ENCODE results near the gene XRCC3.

The XRCC3 gene

GRCh38 chr14:103725001-103725682 lies 9.9 kb upstream of the XRCC3 start:
- DNase-seq, result no peak

DNA sequence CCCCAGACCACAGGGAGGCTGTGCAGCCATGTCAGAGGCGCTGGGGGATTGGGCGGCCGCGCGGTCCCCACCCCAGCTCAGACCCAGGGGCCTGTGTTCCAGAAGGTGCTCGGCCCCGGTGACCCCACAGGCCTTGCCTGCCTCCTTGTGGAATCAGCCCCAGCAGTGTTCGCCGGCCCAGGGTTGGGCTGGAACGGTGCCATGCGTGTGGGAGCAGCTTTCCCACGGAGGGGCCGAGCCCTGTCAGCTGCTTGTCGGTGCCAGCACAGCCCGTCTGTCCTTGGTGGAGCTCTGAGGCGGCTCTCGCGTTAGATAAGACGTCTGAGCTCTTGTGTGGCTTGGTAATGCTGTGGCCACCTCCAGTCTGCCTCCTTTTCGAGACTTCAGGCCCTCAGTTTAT lies 8.9 kb upstream of the XRCC3 start:
- DNase-seq, result no peak

DNA sequence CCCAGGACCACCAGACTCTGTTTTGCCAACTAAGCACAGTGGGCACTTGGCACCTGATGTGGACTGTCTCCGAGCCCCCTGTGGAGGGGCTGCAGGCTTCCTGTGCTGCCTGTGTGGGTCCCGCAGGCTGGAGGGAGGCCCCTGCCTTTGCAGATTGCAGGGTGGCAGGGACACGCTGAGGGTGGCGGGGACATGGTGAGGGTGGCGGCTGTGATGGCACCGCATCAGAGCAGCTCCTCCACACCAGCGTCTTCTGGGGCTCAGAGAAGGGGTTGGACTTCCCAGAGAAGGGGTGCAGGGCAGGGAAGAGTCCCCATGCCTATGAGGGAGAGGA lies 8.5 kb upstream of the XRCC3 start:
- no peak for DNase-seq

DNA sequence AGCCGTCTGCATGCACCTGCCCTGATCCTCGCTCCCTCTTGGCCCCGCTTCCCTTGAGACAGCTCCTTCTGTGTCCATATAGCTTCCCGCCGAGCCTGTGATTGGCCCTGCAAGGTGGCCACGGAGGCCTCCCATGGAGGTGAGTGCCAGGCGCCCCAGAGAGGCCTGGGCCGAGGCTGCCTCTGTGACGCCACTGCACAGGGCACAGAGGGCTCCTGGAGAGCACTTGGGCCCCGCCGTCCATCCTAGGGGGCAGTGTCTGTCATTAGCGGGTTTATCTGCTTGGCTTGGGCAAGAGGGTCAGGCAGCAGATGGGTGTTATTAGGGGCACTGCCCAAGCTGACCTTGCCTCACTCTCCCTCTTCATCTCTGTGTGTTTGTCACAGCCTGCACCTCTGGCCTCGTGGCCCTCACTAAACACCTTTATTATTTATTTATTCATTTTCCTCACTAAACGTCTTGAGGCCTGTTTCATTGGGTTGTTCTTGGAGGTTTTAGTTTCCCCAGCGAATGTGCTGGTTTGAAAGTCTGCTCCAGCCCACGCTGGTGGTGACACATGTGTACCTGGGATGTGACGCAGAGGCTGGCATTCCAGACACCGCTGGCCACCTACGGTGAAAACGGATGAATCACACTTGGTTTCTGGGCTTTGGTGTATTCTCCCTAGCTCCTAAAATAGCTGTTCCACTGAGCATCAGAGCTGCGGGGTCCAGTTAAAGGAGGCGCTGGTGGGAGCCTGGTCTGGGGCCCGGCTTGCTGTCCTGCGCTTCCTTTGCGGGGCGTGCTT lies 6.3 kb upstream of the XRCC3 start:
- no peak for DNase-seq

- DNase-seq, result no peak
Observed at GRCh38 chr14:103719751-103720150, 4.5 kb upstream of the XRCC3 start.

DNA sequence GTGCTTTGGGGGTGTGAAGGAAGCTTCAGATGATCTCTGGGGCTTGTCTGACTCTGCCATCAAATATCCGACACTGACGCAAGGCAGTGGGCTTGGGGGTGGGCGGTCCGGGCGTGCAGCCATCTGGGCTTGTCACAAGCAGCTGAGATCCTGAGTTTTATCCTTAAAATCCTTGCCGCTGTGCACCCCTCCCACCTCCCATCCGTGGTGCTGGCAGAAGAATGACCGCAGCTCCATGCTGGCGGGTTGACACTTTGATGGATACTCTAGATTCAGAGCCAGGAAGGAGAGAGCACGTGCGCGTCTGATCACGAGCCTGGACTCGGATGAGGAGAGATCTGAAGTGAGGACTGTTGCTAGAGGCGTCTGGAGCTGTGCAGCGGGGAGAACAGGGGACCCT lies 3.3 kb upstream of the XRCC3 start:
- no peak for DNase-seq

- no peak for DNase-seq
Observed at GRCh38 chr14:103716899-103717411, 1.7 kb upstream of the XRCC3 start.

GRCh38 chr14:103716091-103716801 lies 995 bp upstream of the XRCC3 start:
- DNase-seq, result no peak

GRCh38 chr14:103714063-103714724 lies 1.1 kb downstream of the XRCC3 start:
- DNase-seq, result no peak

GRCh38 chr14:103713304-103714062 lies 1.8 kb downstream of the XRCC3 start:
- no peak for DNase-seq

DNA sequence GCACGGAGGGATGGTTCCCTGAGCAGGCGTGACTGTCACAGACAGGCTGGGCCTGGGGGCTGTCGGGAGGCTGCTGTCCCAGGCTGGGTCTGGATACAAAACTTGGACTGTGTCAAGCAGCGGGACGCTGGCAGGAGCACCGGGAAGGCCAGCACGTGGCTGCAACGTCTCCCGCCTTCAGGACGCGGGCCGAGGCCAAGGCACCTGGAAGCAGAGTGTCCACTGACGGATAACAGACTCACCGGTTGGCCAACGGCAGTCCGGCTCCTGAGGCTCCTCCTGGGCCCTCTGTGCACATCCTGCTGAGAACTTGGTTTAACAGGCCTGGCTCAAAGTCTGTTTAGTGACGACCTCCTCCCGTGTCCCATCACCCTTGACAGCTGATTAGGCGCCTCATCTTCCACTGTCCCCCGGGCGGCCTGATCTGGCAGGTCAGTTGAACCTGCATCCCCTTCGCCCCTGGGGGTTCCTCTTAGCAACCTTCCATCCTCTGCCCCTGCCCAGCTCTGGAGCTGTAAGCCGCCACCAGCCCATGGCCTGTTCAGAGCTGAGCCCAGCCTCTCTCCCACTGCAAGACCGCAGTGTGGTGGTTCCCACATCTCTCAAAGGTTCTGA lies 2.5 kb downstream of the XRCC3 start:
- DNase-seq, result no peak

DNA sequence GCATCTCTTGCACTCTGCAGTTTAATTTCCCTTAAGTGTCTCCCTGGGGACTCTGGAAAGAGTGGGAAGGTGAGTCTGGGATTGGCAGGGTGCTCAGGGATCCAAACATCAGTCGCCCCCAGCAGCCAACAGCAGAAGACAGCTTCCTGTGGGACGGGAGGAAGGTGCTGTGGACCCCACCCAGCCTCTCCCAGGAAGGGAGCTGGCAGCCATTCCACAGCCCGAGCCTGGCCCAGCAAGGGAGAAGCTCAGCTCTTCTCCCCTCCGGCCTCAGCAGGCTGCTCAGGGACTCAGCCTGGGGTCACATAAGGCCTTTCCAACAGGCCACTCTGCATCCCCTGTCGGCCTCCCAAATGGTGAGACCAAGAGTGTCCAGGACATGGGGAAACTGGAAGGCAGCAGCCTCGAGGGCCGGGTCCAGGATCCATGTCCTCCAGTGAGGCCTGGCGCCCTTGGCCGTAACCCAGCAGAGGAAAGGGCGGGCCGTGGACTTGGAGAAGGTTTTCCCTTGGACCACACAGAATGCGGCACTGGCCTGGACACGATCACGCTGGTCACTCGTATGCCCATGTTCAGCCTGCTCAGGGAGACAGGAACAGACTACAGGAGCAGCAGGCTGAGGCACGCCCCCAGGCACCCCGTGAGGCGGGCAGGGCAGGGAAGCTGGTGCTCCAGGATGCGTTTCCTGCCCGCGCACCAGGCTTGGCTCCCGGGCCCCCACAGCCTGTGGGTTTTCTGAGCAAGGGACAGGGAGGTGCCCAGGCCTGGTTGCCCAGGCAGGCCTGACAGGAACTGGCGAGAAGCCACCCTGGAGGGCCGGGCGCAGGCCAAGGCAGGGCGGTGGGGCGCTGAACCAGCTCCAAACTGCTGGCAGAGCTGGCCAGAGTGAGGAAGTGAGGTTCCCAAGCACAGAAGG lies 3.5 kb downstream of the XRCC3 start:
- no peak for DNase-seq

- DNase-seq, result no peak
Observed at GRCh38 chr14:103710771-103711377, 4.4 kb downstream of the XRCC3 start.

- DNase-seq, result no peak
Observed at GRCh38 chr14:103709814-103710213, 5.4 kb downstream of the XRCC3 start.

GRCh38 chr14:103708750-103709187 lies 6.5 kb downstream of the XRCC3 start:
- DNase-seq, result no peak

DNA sequence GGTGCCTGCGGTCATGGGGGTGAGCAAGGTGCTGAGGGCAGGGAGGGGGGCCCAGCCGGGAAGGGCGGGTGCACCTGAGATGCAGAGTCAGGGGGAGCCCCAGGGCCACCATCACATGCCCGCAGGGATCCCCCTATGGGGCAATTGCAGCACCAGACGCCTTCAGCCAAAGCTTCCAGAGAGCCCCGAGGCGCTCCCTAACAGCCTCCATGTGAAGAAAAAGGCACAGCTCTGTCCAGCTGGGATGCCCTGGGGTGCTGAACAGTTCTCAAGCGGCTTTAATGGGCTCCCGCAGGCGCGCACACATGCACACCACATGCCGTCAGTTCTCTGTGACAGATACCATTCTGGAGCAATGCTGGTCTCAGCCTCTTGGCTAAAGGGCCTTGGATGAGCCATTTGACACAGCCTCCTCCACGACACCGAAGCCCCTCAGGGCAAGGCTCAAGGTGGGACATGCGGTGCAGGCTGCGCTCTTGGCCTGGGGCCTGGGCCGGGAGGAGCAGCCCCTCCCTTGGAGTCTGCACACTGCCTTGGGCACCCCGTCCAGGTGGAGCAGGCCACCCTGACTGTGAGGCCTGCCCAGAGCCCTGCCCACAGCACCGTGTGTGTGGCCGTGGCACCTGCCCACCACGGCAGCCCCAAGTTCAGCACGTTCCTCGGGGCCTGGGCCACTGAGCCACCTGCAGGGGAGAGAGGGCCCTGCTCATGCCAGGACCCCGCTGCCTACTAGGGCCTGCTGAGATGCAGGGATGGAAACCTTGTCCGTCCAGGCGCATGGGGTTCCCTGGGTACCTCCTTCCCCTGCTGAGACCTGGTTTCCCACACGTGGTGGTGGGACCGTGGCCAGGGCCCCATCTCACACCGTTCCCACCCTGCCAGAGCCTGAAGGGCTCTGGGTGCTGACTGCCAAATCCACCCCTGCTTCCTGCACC lies 7.7 kb downstream of the XRCC3 start:
- no peak for DNase-seq

DNA sequence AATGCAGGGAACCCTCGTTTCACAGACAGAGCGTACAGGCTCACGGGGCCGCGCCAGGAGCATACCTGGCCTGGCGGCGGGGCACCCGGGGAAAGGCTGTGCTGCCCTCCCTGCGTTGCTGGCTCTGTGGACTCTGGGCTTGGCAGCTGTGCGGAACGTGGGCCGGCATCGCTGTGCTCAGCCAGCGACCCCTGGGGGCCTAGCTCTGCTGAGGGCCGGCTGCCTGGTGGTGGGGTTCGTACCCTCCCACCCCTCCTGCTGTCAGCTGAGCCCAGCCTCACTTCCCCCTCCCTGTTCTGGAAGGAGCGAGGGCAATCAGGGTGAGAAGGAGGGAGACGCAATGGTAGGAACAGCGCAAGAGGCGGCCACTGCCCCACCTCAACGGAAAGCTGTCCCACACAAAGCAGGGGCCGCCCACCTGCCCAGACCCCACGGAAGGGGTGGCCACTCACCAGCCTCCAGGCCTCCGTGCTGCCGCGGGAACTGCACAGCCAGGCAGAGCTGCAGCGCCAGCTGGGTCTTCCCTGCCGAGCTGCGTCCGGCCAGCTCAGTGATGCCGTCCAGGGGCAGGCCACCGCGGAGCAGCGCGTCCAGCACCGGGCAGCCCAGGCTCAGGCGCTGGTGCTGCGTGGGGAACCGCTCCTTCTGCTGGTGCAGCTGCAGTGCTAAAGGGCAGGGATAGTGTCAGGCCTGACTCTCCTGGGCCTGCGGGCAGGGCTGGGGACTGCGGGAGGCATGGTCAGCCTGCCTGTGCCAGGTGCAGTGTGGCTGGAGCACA lies 8.5 kb downstream of the XRCC3 start:
- DNase-seq, result no peak

GRCh38 chr14:103705504-103706284 lies 9.6 kb downstream of the XRCC3 start:
- DNase-seq, result no peak
